DMS79 treated with DMSO at 0.1 percent for 48 hours (cell line): ENCODE results near the gene RNF4.
"Not testable (repeated sequence)": the region's sequence is repeated elsewhere in the genome, so short reads cannot be mapped to it uniquely, and the experiment has no call there.

Experiments
- DNase-seq: peaks from one replicate; lab custom pipeline; 2025; lab: John Stamatoyannopoulos, UW

The RNF4 gene

DNA sequence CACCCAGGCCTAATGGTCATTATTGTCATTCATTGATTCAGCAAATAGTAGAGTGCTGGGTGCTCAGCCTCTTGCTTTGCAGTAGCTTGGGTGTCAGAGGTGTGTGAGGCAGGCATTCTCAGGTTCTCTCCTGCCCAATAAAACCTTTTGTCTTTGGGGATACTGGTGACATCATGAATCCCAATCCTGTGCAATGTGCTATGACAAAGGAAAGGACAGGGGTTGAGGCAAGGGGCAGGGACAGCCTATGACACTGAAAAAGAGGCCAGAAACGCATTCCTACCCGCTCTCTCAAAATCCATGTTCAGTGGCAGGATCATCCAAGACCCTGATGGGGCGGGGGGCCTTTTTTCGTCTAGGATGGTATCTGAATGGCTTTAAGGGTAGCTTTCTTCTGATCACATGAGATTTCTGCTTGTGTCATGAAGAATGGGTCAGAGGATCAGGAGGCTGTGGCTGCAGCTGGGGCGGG, 66.0 kb downstream of the RNF4 start:
- no peak for DNase-seq

DNA sequence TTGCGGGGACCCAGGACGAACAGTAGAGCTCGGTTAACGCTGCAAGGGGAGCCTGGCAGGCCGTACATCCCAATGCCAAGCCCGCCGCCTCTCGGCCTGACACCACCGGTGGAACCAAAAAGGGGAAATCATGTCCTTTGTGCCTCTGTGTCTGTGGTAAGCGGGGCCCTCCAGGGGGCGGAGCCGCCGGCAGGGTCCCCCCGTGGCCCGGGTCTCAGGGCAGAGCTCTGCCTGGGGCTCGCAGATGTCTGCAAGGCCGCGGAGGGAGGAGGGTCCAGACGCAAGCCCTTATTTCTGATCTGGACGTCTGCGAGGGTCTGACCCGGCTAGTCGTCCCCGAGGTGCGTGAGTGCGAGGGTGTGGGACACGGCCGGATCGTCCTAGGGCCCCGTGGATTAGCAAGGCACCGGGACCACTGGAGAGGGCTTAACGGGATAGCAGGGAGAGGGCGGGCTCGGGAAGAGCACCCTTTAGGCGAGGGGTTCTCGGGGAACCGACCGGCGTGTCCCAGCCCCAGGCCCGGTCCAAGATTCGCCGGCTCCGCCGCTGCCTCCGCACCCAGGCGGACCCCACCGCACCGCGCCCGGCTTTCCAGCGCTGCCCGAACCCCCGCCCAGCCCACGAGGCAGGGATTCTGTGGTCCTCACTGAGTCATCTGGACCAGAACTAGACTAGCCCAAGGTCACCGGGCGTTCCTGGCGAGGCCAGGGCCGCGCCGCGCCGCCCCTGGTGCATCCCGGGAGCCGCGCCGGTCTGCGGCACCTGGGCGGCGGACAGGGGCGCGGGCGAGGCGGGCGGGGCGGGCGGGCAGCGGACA, 66.7 kb downstream of the RNF4 start:
- no peak for DNase-seq

DNA sequence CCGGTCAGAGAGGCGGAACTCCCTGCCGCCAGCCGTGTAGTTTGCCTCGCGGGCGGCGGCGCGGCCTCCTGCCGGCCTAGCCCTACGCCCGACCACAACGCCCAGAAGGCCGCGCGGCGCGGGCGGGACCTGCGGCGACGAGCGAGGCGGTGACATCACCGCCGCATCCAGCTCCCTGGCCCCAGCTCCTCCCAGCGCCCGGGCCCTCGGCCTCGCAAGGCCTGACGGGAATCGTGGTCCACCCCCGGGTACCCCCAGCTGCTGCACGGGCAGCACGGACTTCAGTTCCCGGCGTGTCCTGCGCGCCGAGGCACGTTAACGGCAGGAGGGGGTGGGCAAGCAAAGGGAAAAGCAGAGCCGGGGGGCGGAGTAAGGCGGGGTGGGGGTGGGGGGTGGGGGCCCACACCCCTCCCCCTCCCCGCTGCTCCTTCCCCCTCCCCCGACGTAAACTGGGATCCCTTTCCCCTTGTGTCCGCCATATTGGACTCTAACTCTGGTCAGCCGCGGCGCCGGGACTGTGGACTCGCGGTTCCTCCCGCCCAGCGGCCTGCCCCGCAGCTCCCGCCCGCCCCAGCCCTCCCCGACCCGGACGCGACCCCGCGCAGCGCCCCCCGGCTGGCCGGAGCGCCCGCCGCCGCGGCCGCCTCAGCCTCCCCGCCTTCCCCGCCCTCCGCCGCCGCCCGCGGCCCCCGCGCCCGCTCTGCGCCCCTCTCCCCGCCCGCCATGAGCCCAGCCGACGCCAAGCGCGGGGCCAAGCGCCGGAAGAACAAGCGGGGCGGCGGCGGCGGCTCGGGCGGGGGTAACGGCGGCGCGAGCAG, 67.5 kb downstream of the RNF4 start, which contains the start of gene FAM193A:
TSS of gene FAM193A (plus strand) at position 455 of the 818 bp plus-strand sequence. CDS start at position 724, 269 bp downstream.
- peak; percentile 70 for DNase-seq

DNA sequence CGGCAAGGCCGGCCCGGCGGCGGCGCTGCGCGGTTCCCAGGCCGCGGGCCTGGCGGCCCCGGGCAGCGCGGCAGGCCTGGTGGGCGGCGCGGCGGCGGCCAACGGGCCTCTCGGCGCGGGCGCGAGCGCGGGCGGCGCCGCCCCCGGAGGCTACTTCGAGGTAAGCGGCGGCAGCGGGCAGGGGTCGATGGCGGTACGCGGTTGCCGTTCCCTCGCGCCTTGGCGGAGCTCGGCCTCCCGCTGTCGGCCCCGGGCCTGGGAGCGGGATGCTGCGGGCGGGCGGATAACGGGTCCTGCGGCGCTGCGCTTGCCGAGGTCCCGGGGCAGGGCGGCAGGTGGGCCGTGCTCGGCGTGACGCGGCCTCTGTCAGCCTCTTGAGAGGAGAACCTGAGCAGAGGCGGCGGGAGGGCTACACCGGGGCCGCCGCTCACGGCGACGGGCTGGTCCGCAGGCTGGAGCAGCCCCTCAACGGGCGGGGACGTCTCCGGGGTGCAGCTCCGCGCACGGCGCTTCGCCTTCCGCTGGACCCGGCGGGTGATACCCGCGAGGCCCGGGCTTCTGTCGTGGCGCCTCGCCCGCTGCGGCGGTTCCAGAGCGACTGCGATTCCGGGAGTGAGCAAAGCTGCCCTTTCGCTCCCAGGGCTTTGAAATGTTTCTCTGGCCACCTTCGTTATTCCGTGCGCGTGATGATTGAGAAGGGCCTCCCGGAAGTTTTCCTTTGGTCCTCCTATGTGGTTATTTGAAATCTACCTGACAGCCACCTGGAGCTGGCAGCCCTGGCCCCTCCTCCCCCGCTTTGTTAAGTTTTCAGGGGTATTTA, 68.3 kb downstream of the RNF4 start:
- peak; percentile 3 for DNase-seq

DNA sequence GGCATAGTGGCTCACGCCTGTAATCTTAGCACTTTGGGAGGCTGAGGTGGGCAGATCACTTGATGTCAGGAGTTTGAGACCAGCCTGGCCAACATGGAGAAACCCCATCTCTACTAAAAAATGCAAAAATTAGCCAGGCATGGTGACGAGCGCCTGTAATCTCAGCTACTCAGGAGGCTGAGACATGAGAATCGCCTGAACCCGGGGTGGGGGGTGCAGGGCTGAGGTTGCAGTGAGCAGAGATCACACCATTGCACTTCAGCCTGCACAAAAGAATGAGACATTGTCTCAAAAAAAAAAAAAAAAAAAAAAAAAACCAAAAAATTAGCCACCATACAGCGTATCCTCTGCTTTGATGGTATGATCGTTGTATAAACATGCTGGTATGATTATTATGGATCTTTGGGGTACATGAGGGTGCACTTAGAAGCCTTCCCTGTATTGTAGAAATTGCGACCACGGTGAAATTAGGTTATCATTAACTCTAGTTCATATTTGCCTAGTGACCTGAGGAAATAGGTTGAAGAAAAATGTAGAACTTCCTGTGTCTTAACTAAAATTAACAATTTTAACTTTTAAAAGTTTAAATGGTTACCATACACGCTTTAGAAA, 74.8 kb downstream of the RNF4 start:
- DNase-seq, result not testable (repeated sequence)

DNA sequence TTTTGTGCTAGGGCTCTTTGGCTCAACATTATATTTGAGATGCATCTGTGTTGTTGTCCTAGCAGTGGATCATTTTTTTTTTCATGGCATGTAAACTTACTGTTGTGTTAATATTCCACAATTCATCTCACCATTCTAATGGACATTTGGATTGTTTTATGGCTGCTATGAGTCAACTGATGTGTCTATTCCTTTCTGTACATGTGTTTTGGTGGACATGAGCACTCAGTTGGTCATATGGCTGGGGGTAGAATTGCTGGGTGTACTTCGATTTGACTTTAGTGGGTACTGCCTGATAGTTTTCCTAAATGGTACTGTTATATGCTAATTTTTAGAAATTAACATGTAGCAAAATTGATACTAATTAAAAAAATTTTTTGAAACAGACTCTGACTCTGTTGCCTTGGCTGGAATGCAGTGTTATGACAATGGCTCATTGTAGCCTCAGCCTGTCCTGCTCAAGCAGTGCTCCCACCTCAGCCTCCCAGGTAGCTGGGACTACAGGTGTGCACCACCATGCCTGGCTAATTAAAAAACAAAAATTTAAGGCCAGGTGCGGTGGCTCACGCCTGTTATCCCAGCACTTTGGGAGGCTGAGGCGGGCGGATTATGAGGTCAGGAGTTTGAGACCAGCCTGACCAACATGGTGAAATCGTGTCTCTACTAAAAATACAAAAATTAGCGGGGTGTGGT, 76.6 kb downstream of the RNF4 start:
- DNase-seq, result no peak

DNA sequence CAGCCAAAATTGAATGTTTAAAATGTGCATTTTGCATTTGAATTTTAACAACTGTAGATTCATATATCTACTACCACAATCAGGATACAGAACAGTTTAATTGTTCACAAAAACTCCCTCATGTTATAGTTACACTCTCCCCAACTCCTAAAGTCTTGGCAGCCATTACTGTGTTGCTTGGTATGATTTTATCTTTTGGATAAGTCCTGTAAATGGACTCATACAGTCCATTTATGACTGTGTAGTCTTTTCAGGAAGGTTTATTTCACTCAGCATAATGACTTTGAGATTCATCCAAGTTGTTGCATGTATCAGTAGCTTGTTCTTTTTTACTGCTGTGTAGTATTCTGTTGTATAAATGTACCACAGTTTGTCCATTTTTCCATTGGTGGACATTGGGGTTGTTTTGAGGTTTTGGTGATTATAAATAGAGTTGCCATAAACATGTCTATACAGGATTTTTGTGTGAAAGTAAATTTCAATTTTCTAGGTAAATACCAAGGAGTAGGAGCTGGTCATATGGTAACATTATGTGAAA, 77.4 kb downstream of the RNF4 start:
- DNase-seq, result no peak

DNA sequence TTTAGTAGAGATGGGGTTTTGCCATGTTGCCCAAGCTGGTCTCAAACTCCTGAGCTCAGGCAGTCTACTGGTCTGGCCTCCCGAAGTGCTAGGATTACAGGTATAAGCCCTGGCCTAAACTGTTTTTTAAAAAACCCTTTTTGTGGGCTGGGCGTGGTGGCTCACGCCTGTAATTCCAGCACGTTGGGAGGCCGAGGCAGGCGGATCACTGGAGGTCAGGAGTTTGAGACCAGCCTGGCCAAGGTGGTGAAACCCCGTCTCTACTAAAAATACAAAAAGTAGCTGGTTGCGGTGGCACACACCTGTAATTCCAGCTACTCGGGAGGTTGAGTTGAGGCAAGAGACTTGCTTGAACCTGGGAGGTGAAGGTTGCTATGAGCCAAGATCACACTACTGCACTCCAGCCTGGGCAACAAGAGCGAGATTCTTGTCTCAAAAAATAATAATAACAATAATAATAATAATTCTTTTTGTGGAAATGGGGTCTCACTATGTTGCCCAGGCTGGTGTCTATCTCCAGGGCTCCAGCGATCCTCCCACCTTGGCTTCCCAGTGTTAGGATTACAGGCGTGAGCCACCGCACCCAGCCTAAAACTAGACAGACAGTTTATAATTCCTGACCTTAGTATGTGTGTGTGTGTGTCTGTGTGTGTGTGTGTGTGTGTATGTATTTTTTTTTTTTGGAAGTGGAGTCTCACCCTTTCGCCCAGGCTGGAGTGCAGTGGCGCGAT, 78.2 kb downstream of the RNF4 start:
- not testable (repeated sequence) for DNase-seq

DNA sequence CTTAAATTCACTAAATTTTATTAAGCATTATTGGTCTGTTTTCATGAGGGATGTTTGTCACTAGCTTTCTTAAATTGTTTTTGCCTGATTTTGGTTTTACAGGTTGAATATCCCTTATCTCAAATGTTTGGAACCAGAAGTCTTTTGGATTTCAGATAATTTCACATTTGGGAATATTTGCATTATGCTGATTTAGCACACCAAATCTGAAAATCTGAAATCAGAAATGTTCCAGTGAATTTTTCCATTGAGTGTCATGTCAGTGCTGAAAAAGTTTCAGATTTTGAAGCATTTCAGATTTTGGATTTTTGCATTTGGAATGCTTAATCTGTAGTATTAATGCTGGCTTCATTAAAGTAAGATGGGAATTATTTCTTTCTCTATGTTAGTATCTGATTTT, 82.2 kb downstream of the RNF4 start:
- no peak for DNase-seq

DNA sequence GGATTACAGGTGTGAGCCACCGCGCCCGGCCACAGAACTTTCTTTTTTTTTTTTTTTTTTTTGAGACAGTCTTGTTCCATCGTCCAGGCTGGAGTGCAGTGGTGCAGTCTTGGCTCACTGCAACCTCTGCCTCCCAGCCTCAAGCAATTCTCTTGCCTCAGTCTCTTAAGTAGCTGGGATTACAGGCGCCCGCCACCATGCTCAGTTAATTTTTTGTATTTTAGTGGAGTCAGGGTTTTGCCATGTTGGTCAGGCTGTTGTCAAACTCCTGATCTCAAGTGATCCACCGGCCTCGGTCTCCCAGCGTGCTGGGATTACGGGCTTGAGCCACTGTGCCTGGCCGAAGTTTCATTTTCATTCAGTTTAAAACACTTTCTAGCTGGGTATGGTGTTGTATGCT, 83.9 kb downstream of the RNF4 start:
- DNase-seq, result no peak

DNA sequence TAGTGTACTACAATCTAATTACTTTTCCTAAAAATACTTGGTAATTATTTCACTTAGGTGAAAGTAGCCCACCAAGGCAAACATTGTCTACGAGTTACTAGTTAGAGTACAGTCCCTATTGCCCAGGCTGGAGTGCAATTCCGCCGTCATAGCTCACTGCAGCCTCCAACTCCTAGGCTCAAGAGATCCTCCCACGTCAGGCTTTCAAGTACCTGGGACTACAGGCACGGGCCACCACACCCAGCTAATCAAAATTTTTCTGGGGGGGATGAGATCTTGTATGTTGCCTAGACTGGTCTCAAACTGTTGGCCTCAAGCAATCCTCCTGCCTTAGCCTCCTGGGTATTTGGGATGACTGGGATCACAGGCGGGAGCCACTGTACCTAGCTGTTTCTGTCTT, 89.4 kb downstream of the RNF4 start:
- DNase-seq, result no peak

DNA sequence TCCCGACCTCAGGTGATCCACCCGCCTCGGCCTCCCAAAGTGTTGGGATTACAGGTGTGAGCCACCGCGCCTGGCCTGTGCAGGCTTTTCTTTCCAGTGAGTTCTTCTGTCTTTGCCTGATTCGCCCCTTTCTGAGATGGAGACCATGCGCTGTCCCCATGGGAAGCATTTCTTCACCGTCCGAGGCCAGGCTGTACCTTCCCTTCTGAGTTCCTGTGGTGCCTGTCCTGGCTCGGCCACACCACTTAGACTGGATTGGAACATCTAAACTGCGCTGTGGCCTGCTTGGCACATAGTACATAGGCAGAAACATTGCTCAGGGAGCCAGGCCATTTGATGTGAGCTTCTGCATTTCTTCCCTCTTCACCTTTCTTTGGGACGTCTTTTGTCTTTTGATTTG, 91.3 kb downstream of the RNF4 start:
- no peak for DNase-seq
